ENCODE measurements around the gene ELL2.

DNA sequence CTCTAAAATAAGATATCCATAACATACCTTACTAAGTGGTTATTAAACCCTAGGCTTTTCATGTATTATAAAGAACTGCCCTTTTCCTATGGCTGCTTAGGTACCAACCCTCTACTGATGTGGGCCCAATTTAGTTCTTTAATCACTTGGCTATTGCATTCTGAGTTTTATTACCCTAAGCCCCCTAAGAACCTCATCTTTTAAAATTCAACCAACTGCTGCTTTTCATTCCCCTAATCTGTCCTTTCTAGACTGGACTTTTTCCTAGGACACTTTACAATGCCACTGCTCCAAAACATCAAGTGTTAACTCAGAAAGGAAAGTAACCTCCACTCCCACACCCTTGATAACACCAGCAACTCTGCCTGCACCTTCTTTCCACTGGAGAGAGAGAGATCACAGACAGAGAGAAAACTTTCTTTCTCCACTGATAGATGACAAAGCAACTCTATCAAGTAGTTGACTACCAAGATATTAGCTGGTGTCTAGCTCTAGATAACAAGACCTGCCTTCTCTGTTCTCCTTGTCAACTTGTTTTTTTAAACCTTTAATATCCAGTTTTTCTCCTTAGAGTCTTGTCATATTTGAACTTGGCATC, 27.3 kb downstream of the ELL2 start:
- TF ChIP-seq, protein P1, sequence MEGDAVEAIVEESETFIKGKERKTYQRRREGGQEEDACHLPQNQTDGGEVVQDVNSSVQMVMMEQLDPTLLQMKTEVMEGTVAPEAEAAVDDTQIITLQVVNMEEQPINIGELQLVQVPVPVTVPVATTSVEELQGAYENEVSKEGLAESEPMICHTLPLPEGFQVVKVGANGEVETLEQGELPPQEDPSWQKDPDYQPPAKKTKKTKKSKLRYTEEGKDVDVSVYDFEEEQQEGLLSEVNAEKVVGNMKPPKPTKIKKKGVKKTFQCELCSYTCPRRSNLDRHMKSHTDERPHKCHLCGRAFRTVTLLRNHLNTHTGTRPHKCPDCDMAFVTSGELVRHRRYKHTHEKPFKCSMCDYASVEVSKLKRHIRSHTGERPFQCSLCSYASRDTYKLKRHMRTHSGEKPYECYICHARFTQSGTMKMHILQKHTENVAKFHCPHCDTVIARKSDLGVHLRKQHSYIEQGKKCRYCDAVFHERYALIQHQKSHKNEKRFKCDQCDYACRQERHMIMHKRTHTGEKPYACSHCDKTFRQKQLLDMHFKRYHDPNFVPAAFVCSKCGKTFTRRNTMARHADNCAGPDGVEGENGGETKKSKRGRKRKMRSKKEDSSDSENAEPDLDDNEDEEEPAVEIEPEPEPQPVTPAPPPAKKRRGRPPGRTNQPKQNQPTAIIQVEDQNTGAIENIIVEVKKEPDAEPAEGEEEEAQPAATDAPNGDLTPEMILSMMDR (IDR thresholded peaks at IDR 0.05), result no peak
- no peak for TF ChIP-seq POLR2A (IDR thresholded peaks at IDR 0.05)

Measured in heart left ventricle (tissue), 13 donors.